CD8-positive, alpha-beta memory T cell (primary cell): ENCODE measurements around the gene PTCH1. TPM values are rescaled to one million over a fixed set of nuclear protein-coding genes. Genes with fewer than 3 reads are reported as not detected.

Source experiments
- CTCF ChIA-PET: fragments of 350-600 bp; sonication (Branson Sonifier 250); formaldehyde crosslinking; loops from one replicate; lab custom pipeline; 2021; ENCODE audit warnings: antibody characterized with exemption; lab: Charles Lee
- POLR2A ChIA-PET: fragments of 350-600 bp; sonication (Branson Sonifier 250); formaldehyde crosslinking; loops from one replicate; lab custom pipeline; 2021; ENCODE audit warnings: antibody characterized with exemption; lab: Charles Lee
- DNase-seq, 5 donors: peaks; one replicate each; pipeline versions ENCODE4 v3.0.0 to v3.0.0-alpha.2; 2020 to 2022; ENCODE audit warnings: mixed read lengths in 1 of 5
- H3K27ac ChIP-seq: one replicate; pipeline ENCODE4 v1.7.0; 2013; ENCODE audit warnings: low read depth, mild to moderate bottlenecking, low read length, moderate library complexity
- H3K27me3 ChIP-seq: 2 replicates; pipeline ENCODE4 v1.7.0; 2013; ENCODE audit warnings: low read length, mild to moderate bottlenecking; ENCODE audit not compliant: insufficient read depth, poor library complexity, severe bottlenecking
- H3K36me3 ChIP-seq: 2 replicates; pipeline ENCODE4 v1.7.0; 2013; ENCODE audit warnings: mild to moderate bottlenecking, low read length, moderate library complexity; ENCODE audit not compliant: insufficient read depth
- H3K4me1 ChIP-seq: 2 replicates; pipeline ENCODE4 v1.7.0; 2013; ENCODE audit warnings: mild to moderate bottlenecking, low read length, moderate library complexity; ENCODE audit not compliant: insufficient read depth
- H3K4me3 ChIP-seq: 2 replicates; pipeline ENCODE4 v1.7.0; 2013; ENCODE audit warnings: mild to moderate bottlenecking, low read length
- H3K9me3 ChIP-seq: 2 replicates; pipeline ENCODE4 v1.7.0; 2013; ENCODE audit warnings: mild to moderate bottlenecking, low read length
- H3K27ac Mint-ChIP-seq, 8 donors: one replicate each; pipeline ENCODE4 v1.8.0; 2020 to 2021; ENCODE audit warnings: mixed read lengths in 8 of 8, mild to moderate bottlenecking in 6 of 8, inconsistent platforms in 3 of 8, moderate library complexity in 3 of 8
- H3K27me3 Mint-ChIP-seq, 2 donors: one replicate each; pipeline ENCODE4 v1.8.0; 2020 to 2021; ENCODE audit warnings: mixed read lengths in 2 of 2, mild to moderate bottlenecking in 1 of 2, moderate library complexity in 1 of 2
- H3K36me3 Mint-ChIP-seq, 3 donors: one replicate each; pipeline ENCODE4 v1.8.0; 2020 to 2021; ENCODE audit warnings: mixed read lengths in 3 of 3, inconsistent platforms in 1 of 3, mild to moderate bottlenecking in 1 of 3
- H3K4me1 Mint-ChIP-seq, 3 donors: one replicate each; pipeline ENCODE4 v1.8.0; 2020 to 2021; ENCODE audit warnings: mixed read lengths in 3 of 3, inconsistent platforms in 1 of 3, mild to moderate bottlenecking in 1 of 3
- H3K4me3 Mint-ChIP-seq, 7 donors: one replicate each; pipeline ENCODE4 v1.8.0; 2020 to 2021; ENCODE audit warnings: mixed read lengths in 7 of 7, mild to moderate bottlenecking in 6 of 7, moderate library complexity in 4 of 7, inconsistent platforms in 2 of 7
- H3K9me3 Mint-ChIP-seq, 5 donors: one replicate each; pipeline ENCODE4 v1.8.0; 2020 to 2022; ENCODE audit warnings: mixed read lengths in 5 of 5, mild to moderate bottlenecking in 3 of 5, moderate library complexity in 2 of 5, inconsistent platforms in 1 of 5
- polyA plus RNA-seq: library from polyadenylated mRNA; unstranded; fragments of 300-500 nt; fragmentation: Illumina TruSeq; gene quantifications from one replicate; pipeline ENCODE4 v1.2.3, GENCODE V29; 2021
- total RNA-seq, 2 experiments: library from RNA; stranded (reverse); gene quantifications; one replicate each; pipeline ENCODE4 v1.2.3, GENCODE V29; 2021

PTCH1 gene
- total and polyA plus RNA-seq, 3 experiments from 2014 or later, result 7.1 to 23.3 (median 7.9) TPM

DNA sequence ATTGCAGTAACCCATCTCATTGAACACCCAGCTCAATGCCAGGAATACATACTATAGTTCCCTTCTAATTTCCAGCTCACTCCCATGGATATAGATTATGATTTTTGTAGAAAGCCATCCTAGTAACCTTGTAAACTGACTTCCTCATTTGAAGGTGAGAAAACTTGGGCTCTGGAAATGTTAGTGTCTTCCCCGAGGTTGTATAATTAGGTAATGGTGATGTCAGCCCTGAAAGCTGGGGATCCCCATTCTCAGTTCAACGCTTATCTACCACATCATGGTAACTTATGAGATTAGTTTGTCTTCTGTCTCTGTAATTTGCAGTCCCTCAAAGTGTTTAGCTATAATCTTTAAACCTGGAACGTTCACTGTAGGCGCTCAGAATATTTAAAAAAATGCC lies 34.6 kb upstream of the PTCH1 start:
- peaks cover 0 to 9% (median 0%) of the 10 kb centered on the region in 3 donors for H3K36me3 Mint-ChIP-seq
- peaks cover 27 to 52% of the 10 kb centered on the region in 2 donors for H3K27me3 Mint-ChIP-seq
- Histone ChIP-seq H3K4me1 (no peaks in the 10 kb centered on the region), H3K4me3 (no peak overlapping the region), H3K27me3 (peaks cover 4% of the 10 kb centered on the region), H3K27ac (no peak overlapping the region), H3K36me3 (no peaks in the 10 kb centered on the region), H3K9me3 (no peaks in the 10 kb centered on the region)
- CTCF ChIA-PET, result no interaction called here
- DNase-seq, result no peak
- H3K4me3 Mint-ChIP-seq, result no peak overlapping the region
- no peak overlapping the region for H3K27ac Mint-ChIP-seq
- peaks cover 0 to 3% (median 1%) of the 10 kb centered on the region in 3 donors for H3K4me1 Mint-ChIP-seq
- H3K9me3 Mint-ChIP-seq, result no peaks in the 10 kb centered on the region
- POLR2A ChIA-PET, result no interaction called here

DNA sequence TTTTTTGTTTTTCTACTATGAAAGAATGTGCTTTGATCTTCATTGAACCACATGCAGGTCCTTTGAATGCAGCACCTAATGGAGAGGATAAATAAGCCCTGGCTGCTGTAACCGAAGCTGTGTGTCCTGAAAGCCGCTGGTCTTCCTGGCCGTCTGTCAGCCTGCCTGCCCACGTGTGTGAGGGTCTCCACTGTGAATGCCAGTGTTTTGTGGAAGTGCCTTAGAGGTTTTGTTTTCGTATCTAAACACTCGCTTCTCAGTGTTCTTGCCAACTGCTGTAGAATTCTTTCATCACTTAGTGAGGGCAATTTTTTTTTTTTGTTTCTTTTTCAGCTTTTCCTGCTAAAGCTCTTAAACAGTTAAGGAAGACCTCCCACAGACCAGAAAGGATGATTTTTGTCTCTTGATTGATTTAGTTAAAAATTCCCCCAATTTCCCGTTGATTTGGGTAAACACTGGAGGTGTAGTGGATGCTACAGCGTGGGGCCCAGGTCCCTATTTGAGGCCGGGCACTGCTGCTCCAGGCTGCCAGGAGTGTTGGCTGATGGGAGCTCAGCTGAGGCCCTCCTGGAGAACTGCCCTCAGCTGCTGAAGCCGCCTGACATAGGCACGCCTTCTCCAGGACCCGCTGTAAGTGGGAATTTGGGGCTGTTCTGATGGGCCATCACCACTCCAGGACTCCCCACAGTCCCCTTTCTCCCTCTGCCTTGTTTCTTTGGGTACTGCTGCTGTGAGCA lies 29.2 kb upstream of the PTCH1 start:
- Histone ChIP-seq H3K27ac (no peak overlapping the region), H3K27me3 (no peaks in the 10 kb centered on the region), H3K4me1 (no peaks in the 10 kb centered on the region), H3K4me3 (no peak overlapping the region), H3K9me3 (no peaks in the 10 kb centered on the region), H3K36me3 (no peaks in the 10 kb centered on the region)
- Mint-ChIP-seq H3K27me3 (peaks cover 15 to 32% of the 10 kb centered on the region in 2 donors), H3K9me3 (no peaks in the 10 kb centered on the region), H3K27ac (peak overlapping the region in 1 of 8 donors; percentile 34), H3K4me1 (no peaks in the 10 kb centered on the region), H3K4me3 (no peak overlapping the region), H3K36me3 (peaks cover 0 to 8% (median 0%) of the 10 kb centered on the region in 3 donors)
- ChIA-PET POLR2A (no interaction called here), CTCF (no interaction called here)
- DNase-seq, result no peak

DNA sequence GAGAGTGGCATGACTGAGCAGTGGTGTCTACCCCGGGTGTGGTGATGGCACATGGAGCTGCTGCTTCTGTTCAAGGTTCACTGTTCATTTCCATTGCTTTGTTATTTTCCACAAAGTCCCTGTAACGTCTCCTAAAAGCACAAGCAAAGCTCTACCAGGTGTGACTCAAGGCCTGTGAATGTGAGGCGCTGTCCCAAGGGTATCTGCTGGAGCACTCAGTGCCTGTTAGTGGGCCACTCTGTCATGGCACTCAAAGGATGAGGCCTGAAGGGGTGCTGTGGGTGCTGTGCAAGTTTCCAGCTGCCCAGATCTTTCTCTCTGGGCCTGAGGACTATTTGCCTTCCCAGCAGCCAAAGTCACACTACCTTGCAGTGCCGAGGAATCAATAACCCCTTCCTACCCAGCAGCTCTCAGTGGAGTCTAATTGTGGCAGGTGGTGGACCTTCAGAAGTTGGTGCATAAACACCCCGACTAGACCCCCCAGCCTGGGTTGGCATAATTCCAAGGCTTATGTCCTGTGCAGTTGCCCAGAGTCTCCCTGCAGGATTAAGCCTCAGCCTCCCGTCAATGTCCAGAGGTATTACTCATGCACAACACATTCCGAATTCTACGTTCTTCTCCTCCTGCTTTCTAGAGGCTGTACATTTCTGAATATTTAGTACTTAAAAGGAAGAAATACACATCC lies 17.4 kb upstream of the PTCH1 start:
- ChIA-PET POLR2A (no interaction called here), CTCF (no interaction called here)
- no peak overlapping the region for H3K4me3 Mint-ChIP-seq
- H3K27me3 Mint-ChIP-seq, result peaks cover 5 to 39% of the 10 kb centered on the region in 2 donors
- Histone ChIP-seq H3K9me3 (no peaks in the 10 kb centered on the region), H3K4me3 (no peak overlapping the region), H3K27me3 (no peaks in the 10 kb centered on the region), H3K36me3 (no peaks in the 10 kb centered on the region), H3K4me1 (no peaks in the 10 kb centered on the region), H3K27ac (no peak overlapping the region)
- H3K36me3 Mint-ChIP-seq, result no peaks in the 10 kb centered on the region
- no peaks in the 10 kb centered on the region for H3K9me3 Mint-ChIP-seq
- DNase-seq, result no peak
- no peak overlapping the region for H3K27ac Mint-ChIP-seq
- H3K4me1 Mint-ChIP-seq, result no peaks in the 10 kb centered on the region

DNA sequence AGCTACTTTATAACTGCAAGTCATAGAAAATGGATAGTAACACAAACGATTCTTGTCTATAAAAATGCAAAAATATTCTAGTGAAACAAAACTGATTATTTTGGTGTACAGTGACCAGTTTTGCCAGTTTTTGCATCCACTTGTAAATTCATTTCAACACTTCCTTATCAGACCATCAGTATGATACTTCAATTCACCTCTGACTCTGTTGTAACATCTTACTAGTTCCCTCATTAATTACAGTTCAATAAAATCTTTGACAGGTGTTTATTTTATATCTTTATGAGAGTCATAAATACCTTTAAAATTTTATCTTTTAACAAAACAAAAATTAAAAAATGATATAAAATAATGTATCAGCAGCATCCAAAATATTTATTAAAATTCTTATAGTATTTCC lies 13.1 kb upstream of the PTCH1 start:
- ChIA-PET POLR2A (no interaction called here), CTCF (no interaction called here)
- Mint-ChIP-seq H3K4me1 (no peaks in the 10 kb centered on the region), H3K36me3 (no peaks in the 10 kb centered on the region), H3K9me3 (no peaks in the 10 kb centered on the region), H3K27me3 (peaks cover 11 to 56% of the 10 kb centered on the region in 2 donors), H3K27ac (no peak overlapping the region), H3K4me3 (no peak overlapping the region)
- no peaks in the 10 kb centered on the region for H3K9me3 ChIP-seq
- H3K27me3 ChIP-seq, result no peaks in the 10 kb centered on the region
- no peaks in the 10 kb centered on the region for H3K4me1 ChIP-seq
- no peak for DNase-seq
- no peaks in the 10 kb centered on the region for H3K36me3 ChIP-seq
- no peak overlapping the region for H3K27ac ChIP-seq
- H3K4me3 ChIP-seq, result no peak overlapping the region

DNA sequence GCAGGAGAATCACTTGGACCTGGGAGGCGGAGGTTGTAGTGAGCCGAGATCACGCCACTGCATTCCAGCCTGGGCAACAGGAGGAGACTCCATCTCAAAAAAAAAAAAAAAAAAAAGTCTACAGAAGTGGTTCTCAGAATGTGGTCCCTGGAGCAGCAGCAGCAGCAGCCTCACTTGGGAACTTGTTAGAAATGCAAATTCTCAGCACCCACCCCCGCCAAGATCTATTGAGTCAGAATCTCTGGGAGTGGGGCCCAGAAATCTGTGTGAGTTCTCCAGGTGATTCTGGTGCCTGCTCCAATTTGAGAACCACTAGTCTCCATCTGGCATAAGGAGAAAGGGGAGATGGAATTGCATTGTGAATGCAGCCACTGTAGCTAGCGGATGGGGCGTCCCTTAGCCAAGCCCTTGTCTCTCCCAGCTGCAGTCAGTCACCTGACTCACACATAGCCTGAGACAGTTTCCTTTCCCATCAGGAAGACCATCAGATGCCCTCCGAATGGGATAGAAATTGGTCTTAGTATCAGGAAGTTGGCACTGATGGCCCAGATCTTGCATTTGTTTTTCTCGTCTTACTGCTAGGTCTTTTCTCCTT lies 12.2 kb upstream of the PTCH1 start:
- Histone ChIP-seq H3K36me3 (no peaks in the 10 kb centered on the region), H3K27me3 (no peaks in the 10 kb centered on the region), H3K4me1 (no peaks in the 10 kb centered on the region), H3K27ac (no peak overlapping the region), H3K4me3 (no peak overlapping the region), H3K9me3 (no peaks in the 10 kb centered on the region)
- Mint-ChIP-seq H3K27me3 (peaks cover 14 to 60% of the 10 kb centered on the region in 2 donors), H3K4me3 (no peak overlapping the region), H3K27ac (no peak overlapping the region), H3K4me1 (no peaks in the 10 kb centered on the region), H3K36me3 (no peaks in the 10 kb centered on the region), H3K9me3 (no peaks in the 10 kb centered on the region)
- ChIA-PET POLR2A (no interaction called here), CTCF (interaction anchor here (0.7 kb wide), 1 partner anchor 22 kb away, joined by 3 read pairs; no protein-coding TSS in a partner anchor)
- no peak for DNase-seq

DNA sequence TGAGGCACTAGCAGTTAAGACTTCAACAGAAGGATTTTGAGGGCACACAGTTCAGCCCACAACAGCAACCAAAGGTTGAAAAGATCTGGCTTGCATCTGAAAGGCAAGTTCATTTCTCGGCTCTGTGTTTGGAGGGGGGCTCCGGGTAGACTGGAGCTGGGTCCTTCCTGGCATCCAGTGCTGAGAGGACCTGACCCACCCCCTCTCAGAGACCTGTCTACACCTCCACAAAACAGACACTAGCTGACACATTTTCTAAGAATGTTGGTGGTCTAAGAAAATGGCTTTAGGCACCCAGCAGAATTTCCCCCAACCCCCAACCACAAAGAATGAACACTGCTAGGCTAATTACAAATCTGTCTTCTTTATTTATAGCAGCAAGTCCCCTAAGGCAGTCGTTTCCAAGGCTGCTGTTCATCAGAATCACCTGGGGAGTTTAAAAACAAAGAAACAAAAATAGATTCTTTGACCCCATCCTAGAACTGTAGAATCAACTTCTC lies 6.2 kb upstream of the PTCH1 start:
- H3K4me1 Mint-ChIP-seq, result no peaks in the 10 kb centered on the region
- H3K36me3 Mint-ChIP-seq, result peaks cover 0 to 1% (median 0%) of the 10 kb centered on the region in 3 donors
- H3K9me3 ChIP-seq, result no peaks in the 10 kb centered on the region
- peaks cover 14 to 46% of the 10 kb centered on the region in 2 donors for H3K27me3 Mint-ChIP-seq
- no peak overlapping the region for H3K4me3 Mint-ChIP-seq
- no peak overlapping the region for H3K4me3 ChIP-seq
- H3K4me1 ChIP-seq, result no peaks in the 10 kb centered on the region
- CTCF ChIA-PET, result no interaction called here
- no peaks in the 10 kb centered on the region for H3K27me3 ChIP-seq
- POLR2A ChIA-PET, result no interaction called here
- no peaks in the 10 kb centered on the region for H3K36me3 ChIP-seq
- no peak overlapping the region for H3K27ac Mint-ChIP-seq
- no peak for DNase-seq
- no peak overlapping the region for H3K27ac ChIP-seq
- peaks cover 0 to 7% (median 4%) of the 10 kb centered on the region in 5 donors for H3K9me3 Mint-ChIP-seq

DNA sequence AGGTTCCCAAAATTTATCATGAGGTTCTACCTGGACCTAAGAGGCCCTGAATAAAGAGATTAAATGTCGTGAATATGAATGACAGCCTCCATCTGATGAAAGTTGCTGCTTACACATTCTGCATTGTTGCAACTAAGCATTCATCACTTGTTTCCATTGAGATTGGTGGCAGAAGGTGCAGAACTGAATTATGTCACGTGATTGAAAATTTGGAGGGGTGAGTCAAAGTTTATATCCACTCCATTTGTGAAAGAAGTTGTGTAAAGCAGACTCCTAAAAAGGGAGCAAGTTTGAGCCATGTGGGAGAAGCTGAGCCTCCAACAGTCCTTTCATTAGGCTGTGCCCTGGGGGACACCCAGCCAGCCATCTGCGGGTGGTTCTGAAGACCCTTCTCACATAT lies 4.9 kb upstream of the PTCH1 start:
- POLR2A ChIA-PET, result no interaction called here

More for the DNA sequence above, 4.9 kb upstream of the PTCH1 start:
- no peak overlapping the region for H3K4me3 Mint-ChIP-seq
- H3K4me3 ChIP-seq, result no peak overlapping the region
- peaks cover under 1 to 4% (median 3%) of the 10 kb centered on the region in 3 donors for H3K4me1 Mint-ChIP-seq
- CTCF ChIA-PET, result no interaction called here
- H3K27me3 ChIP-seq, result no peaks in the 10 kb centered on the region
- no peak overlapping the region for H3K27ac ChIP-seq
- peaks cover 16 to 37% of the 10 kb centered on the region in 2 donors for H3K27me3 Mint-ChIP-seq
- no peaks in the 10 kb centered on the region for H3K4me1 ChIP-seq
- H3K36me3 Mint-ChIP-seq, result peaks cover 0 to 1% (median 0%) of the 10 kb centered on the region in 3 donors
- H3K36me3 ChIP-seq, result no peaks in the 10 kb centered on the region
- no peak overlapping the region for H3K27ac Mint-ChIP-seq
- peaks cover 0 to 7% (median 4%) of the 10 kb centered on the region in 5 donors for H3K9me3 Mint-ChIP-seq
- no peaks in the 10 kb centered on the region for H3K9me3 ChIP-seq
- no peak for DNase-seq
